ENCODE data around the gene GPR26. TPM values are rescaled to one million over a fixed set of nuclear protein-coding genes. Genes with fewer than 3 reads are reported as not detected.

Gene GPR26
- polyA plus RNA-seq, 12 donors = 0.03 to 0.11 TPM; not detected in 10

DNA sequence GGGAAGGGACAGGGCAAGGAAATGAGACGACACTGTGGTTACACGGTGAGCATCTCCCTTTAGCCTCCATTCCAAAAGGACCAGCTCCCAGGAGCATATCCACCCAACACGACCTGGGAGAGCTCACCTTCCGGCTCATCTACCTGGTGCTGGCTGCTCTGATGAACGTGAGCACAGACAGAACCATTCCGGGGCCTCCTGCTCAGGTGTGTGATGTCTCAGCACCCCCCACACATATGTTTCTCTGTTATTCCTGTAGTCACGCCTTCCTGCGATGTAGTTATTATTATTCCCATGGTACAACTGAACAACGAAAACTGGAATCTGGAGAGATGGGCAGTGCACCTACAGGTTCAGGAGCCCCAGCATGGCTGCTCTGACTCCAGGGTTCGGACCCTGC, 20.5 kb upstream of the GPR26 start:
- DNase-seq = no peak

DNA sequence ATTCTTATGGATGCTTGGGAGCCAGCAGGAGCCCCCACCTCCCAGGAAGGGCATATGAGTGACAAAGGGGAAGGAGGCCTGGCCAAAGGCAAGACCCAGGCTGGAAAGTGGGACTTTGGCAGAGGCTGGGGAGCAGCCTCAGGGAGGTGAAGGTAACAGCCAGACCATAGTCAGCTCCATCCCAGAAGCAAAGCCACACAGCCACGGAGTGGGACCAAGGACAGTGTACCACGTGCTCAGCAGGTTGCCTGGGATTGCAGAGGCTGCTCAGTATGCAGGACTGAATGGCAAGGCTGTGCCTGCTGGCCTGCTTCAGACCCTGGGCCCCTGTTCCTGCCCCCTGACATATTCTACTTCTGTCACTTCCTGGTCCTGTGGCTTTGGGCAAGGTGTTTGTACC, 17.6 kb upstream of the GPR26 start:
- no peak for DNase-seq

GRCh38 chr10:123649676-123650075, 16.5 kb upstream of the GPR26 start:
- DNase-seq = no peak

DNA sequence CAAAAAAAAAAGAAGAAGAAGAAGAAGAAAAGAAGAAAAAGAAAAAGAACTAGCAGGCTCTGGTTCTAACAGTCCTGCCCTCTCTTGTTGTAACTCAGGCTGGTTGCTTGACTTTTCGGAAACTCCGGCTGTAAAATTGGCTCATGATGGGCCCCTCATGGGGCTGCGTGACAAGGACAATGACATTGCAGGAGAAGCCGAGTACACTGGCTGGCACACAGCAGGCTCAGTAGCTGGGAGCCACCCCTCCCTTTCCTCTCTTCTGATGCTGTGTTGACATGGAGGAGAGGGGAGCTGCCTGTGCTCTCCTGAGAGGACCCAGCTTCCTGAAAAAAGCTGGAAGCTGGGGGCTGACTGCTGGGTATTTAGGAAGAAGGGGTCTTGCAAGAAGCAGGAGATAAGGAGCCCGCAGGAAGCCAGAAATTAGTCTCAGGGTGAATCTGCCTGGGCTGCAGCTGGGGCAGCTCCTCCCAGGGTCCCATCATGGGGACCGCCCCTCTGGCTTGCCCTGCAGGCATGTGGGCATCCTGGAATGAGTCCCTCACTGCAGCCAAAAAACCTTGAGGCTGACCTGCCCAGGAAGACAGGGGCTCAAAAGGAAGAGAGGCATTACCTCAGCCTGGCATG, 14.6 kb upstream of the GPR26 start:
- DNase-seq = no peak

- no peak for DNase-seq
Measured at GRCh38 chr10:123655751-123656150, 10.4 kb upstream of the GPR26 start.

DNA sequence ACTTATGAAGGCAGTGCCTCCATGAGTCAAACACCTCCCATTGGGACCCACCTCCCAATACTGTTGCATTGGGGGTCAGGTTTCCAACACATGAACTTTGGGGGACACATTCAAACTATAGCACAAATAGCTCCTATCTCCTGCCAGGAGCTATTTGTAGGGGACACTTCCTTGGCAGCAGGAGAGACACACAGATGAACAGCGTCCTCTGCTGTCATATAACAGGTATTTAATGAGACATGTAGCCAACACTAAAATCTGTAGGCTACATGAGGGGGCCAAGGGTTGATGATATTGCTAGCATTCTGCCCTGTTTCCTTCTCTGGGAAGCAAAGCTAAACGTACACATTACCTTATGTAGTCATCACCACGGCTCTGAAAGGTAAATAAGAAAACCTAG, 2.6 kb upstream of the GPR26 start:
- DNase-seq = no peak

DNA sequence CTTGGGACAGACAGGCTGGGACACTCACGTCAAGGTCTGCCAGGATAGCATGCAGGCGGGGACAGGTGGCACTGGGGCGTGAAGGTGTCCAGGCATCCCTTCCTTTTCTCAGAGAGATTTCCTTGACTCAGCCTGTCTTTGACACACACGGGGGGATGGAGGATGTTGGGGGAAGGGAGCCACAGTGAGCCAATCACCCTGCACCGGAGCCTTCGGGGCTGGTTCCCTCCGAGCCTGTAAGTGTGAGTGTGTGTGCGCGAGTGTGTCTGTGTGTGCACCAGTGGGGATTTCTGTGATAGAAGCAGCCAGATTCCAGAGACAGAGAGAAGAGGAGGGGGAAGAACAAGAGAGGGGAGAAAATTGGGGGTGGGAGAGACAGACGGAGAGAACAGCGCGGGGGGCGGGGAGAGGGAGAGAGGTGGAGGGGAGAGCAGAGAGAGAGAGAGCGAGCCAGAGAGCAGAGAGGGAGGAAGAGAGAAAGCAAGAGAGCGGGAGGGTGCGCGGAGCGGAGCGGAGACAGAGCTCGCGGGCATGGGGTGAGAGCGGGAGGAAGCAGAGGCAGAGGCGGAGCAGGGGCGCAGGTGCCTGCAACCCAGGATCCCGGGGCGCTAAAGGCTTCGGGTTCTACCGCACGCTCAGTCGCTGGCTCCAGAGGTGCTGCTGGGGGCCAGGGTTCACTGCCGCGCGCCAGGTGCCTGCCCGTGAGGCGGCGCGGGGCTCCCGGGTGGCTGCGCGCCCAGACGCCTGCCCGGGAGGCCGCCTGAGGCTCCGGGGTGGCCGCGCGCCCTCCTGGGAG, 466 bp upstream of the GPR26 start:
- DNase-seq = no peak

- no peak for DNase-seq
Measured at GRCh38 chr10:123669886-123670285, 3.7 kb downstream of the GPR26 start.

- DNase-seq = no peak
Measured at GRCh38 chr10:123673198-123673597, 7.0 kb downstream of the GPR26 start.

DNA sequence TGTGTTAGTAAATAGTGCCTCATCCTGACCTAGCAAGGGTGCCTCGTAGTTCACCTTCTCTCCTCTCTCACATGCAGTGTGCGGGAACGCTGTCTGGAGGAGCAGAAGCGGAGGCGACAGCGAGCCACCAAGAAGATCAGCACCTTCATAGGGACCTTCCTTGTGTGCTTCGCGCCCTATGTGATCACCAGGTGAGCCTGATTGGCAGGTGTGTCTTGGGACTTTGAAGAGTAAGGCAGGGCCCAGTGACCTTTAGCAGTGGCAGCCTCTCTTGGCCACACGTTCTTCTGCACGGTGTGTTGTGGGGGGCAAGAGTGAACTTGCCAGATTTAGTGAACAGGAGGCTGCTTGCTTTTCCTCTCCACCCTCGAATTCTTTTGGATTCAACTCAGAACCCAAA, 8.6 kb downstream of the GPR26 start:
- DNase-seq = no peak

- DNase-seq = no peak
Measured at GRCh38 chr10:123675811-123676210, 9.7 kb downstream of the GPR26 start.

DNA sequence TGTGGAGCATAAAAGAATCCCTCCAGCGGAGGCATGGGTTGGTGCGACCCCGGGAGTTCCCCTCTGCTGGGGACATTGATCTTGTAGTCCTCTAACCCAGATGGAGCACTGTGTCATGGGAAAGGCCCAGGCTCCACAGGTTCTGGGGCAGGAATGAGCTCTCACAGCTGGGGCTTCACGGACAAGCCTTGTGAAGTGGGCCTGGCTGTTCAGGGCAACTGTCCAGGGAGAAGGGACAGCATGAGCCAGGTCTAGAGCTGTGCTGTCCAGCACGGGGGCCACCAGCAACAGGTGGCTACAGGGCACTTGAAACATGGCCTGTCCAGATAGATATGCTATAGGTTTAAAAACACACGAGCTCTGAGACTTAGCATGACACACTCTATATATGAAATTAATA, 11.4 kb downstream of the GPR26 start:
- no peak for DNase-seq

DNA sequence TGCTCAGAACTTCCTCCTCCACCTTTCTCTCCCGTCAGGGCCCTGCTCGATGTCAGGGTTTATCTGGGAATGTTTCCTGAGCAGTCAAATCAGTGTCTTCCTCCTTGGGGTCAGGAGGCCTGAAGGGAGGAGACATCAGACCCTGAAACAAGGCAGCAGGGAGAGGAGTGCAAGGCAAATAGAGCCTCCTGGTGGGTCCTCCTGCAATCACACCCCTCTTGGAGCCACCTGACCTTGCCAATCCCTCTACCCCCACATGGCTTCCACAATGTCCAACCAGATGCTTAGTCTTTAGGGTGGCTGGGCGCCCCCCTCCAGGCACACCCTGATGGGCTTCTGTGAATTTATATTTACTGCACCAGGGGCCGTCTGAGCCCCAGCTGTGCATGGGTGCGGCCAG, 12.2 kb downstream of the GPR26 start:
- DNase-seq = no peak

GRCh38 chr10:123681285-123681684, 15.1 kb downstream of the GPR26 start:
- DNase-seq = no peak

DNA sequence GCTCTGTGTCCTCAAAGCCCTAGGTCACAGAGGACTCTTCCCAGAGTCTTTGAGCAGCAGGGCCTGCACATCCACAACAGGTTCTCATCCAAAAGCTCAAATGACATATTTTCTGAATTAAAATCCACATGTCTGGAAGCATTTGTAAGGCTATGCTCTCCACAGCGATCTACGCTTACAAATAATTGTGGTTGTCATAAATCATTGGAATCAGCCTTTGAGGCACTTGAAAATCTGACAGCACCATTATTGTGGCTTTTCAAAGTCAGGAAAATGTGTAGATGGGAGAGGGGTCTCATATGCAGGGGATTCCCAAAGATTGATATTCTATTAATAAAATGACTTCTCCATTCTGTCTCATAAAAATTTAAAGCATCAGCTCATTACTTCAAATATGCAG, 16.3 kb downstream of the GPR26 start:
- DNase-seq = no peak

DNA sequence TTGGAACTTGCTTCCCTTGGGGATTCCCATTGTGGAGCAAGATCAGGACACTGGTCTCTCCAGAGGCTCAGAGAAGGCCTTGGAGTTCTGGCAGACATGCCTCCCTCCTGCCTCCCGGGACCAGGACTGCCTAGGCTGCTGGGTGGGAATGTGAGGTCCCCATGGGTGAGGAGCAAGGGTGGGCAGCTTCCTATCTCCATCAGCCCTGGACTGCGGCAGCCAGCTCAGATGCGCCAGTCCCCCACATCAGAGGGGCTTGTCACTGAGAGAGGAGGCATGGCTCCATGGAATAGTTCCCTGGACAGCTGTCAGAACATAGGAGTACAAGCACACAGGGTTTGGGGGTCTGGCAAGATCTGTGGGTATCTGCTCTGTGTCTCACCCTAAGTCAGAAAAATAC, 17.3 kb downstream of the GPR26 start:
- DNase-seq = no peak

DNA sequence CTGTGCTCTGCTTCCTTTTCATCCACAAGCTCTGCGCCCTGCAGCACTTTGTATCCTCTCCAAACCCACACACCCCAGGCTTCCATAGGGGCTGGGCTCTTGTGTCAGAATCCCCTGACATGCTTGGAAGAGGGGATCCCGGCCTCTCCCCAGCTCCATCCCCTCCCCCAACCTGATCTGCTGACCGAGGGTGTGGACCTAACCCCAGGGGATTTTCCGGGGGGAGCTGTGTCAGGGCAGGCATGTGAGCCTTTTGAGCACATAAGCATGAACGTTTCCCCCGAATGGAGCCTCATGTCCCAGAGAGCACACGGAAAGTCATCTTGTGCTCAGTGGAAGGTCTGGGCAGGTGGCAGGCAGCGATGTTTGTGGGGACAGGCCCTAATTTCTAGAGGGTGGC, 17.7 kb downstream of the GPR26 start:
- no peak for DNase-seq

- DNase-seq = no peak
Measured at GRCh38 chr10:123685260-123685659, 19.1 kb downstream of the GPR26 start.

DNA sequence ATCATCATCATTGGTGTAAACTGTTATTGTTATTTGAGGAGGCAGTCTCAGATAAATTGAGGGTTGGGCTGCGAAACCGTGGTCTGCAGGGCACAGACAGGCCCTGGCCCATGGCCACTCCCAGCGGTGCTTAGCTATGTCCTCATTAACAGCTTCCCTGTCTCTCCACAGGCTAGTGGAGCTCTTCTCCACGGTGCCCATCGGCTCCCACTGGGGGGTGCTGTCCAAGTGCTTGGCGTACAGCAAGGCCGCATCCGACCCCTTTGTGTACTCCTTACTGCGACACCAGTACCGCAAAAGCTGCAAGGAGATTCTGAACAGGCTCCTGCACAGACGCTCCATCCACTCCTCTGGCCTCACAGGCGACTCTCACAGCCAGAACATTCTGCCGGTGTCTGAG, 21.6 kb downstream of the GPR26 start:
- no peak for DNase-seq

DNA sequence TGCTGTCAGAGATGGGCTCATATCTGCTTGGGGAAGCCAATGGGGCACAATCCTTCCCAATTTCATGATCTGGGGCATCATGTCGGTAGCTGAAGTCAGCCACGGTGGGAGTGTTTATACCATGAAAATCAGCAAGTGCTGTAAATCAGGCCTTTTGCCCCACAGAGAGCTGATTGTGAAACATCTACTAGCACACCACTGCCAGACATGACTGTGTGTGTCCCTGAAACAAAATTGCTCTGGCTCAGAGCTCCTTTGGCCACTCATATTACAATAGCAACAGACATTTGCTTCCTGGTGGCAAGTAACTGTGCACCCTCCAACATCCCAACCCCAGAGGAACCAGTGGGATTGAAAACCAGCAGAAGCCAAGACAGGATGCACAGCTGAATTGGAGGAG, 23.7 kb downstream of the GPR26 start:
- no peak for DNase-seq

GRCh38 chr10:123703195-123703790, 37.1 kb downstream of the GPR26 start:
- DNase-seq = no peak

DNA sequence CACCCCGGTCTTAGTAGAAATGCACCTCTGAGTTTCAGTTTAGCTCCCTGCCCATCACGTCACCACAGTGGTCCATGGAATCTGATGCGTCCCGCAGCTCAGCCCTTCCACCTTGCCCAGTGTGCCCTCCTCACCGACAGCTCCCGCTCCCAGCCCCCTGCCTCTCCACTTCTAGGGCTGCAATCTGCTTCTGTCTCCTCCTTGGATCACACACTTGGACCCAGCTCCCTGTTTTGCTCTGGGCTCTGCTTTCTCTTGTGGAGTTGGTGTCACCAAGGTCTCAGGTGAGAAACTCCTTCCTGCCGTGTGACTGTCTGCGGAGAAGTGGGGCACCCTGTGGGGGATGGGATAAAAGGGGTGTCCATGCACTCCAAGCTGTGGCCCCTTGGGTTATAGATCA, 37.9 kb downstream of the GPR26 start:
- DNase-seq = no peak

DNA sequence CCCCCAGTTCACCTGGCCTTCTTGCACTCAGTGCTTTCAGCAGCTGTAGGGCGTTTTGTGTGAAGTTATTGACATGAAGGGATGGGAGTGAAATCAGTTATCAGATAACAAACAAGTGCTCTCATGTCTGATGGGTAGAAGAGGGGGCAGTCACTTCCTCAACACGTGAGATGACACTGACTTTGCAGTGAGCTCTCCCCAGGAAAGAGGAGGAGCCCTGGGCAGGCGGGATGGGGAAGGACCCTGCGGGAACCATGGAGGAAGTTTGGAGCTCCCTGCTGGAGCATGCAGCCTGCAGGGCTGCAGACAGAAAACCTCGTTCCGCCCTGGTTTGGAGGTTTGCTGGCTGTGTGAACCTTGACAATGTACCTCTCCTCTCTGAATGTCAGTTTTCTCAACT, 38.7 kb downstream of the GPR26 start:
- no peak for DNase-seq

Measured in muscle of arm (tissue), 12 donors.